Measurements from ENCODE around the gene HSPB8.
"Not testable (repeated sequence)": the region's sequence is repeated elsewhere in the genome, so short reads cannot be mapped to it uniquely, and the experiment has no call there.

The HSPB8 gene

DNA sequence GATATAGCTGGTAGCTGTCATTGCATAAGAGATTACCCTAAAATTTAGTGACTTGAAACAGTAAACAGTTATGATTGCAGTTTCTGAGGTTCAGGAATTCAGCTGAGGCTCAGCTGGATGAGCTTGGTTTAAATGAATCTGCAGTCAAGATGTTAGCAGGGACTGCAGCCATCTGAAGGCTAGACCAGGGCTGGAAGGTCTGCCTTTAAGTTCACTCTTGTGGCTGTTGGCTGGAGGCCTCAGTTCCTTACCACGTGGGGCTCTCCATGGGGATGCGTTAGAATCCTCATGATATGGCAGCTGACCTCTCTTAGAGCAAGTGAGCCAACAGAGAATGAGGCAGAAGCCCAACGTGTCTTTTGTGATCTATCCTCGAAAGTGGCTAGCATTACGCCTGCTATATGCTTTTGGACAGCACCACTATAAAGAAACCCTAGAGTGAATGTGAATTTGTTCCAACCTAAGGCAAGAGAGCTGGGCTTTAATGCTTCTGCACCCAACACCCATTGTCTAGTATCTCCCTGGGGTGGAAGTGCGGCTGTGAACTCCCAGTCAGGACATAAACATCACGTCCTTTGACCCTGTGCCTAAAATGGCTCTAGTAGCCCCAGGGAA is 26.0 kb downstream of the HSPB8 start:
- FAIRE-seq, result no peak

DNA sequence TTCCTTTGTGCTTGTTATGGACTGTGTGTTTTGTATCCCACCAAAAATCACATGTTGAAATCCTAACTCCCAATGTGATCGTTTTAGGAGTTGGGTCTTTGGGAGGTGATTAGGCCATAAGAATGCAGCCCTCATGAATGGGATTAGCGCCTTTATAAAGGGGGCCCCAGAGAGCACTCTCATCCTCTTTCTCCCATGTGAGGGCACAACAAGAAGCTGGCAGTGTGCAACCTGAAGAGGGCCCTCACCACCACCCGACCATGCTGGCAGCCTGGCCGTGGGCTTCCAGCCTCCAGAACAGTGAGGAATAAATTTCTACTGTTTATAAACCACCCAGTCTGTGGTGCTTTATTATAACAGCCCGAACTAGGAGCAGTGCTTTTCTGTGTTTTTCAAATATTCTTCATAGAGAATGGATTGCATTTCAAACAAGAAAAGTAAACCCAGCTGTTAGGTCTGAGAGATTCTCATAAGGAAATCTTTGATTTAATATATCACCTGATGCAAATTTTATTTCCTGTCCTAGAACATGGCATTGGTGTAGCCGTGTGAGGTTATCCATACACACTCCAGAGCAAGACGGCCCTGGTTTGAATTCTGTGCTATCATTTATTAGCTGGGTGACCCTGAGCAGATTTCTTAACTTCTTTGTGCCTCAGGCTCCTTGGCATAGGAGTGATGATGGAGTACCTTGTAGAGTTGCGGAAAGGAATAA is 27.8 kb downstream of the HSPB8 start:
- no peak for DNase-seq (ENCODE audit: insufficient read length, low spot score)
- no peak for FAIRE-seq

More for the DNA sequence above, 26.0 kb downstream of the HSPB8 start:
- no peak for DNase-seq (ENCODE audit: insufficient read length, low spot score)

- DNase-seq (ENCODE audit: insufficient read length, low spot score) (no peak), FAIRE-seq (no peak)
These were observed 28.4 kb downstream of the HSPB8 start for GRCh38 chr12:119207063-119207560.

GRCh38 chr12:119208626-119209061 is 29.9 kb downstream of the HSPB8 start:
- DNase-seq (ENCODE audit: insufficient read length, low spot score) (no peak), FAIRE-seq (no peak)

DNA sequence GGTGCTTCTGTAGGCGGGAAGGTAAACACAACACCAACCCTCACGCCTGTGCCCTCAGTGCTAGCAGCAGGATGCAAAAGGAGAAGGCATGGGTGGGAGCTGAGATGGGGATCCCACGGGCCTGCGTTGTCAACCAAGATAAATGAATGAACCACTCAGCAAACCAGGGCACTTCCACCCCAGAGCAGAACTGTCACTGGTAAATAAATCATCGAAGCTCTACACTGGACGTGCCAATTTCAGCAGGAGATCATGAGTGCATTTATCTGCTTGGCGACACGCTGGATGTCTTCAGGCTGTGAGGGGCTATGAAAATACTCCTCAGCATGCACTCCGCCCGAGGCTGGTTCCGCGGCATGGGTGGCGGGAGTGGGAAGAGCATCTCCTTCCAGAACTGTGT is 33.2 kb downstream of the HSPB8 start:
- FAIRE-seq, result no peak
- no peak for DNase-seq (ENCODE audit: insufficient read length, low spot score)

- DNase-seq (ENCODE audit: insufficient read length, low spot score), result no peak
- no peak for FAIRE-seq
These were observed 37.4 kb downstream of the HSPB8 start for GRCh38 chr12:119216084-119216483.

- FAIRE-seq; DNase-seq (ENCODE audit: insufficient read length, low spot score): not testable (repeated sequence)
These were observed 40.1 kb downstream of the HSPB8 start for GRCh38 chr12:119218875-119219274.

DNA sequence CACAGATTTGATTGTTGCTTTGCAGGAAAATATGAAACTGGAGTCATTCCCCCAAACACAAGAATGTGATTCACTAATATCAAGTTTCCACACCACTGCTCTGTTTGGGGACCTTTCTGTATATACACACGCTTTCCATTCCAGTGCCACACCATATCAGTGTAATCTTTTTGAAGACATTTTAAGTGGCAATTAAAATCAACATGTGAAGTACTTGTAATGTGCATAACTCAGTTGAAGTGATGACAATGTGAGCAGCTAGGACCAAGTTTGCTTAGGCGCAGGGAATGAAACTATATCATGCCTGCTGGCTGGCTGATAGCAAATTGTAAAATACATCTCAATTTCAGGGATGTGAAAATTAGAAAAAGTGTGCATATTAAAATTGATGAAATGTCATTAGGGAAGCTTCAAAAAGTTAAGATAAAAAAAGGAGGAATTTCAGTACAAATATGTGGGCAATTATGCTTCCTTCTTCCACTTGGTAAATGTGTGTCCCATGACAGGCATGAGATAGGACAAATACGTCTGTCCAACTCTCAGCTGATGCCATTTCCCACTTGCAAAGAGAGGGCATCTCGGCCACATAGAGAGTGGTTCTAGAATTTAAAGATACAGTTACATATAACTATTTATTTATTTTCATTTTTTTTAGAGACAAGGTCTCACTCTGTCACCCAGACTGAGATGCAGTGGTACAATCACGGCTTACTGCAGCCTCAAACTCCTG is 43.7 kb downstream of the HSPB8 start:
- no peak for DNase-seq (ENCODE audit: insufficient read length, low spot score)

GRCh38 chr12:119225454-119225853 is 46.7 kb downstream of the HSPB8 start:
- DNase-seq (ENCODE audit: insufficient read length, low spot score), result no peak
- FAIRE-seq, result no peak

More for the DNA sequence above, 43.7 kb downstream of the HSPB8 start:
- no peak for FAIRE-seq

DNA sequence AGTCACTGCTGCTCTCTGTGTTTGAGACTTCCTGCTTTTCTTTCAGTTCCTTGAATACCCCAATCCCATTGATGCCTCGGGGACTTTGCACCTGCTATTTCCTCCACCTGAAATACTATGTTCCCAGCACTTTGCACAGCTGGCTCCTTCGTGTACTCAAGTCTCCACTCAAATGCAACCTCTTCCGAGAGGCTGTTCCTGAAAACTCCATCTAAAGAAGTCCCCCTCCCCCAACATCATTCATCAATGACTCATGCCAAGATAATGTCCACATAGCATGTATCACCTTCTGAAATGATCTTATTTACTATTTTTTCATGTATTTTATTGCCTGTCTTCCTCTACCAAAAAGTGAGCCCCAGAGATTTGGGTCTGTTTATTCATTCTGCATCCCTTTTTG is 48.6 kb downstream of the HSPB8 start:
- FAIRE-seq, result no peak

GRCh38 chr12:119229205-119229604 is 50.5 kb downstream of the HSPB8 start:
- no peak for FAIRE-seq
- DNase-seq (ENCODE audit: insufficient read length, low spot score), result no peak

More for the DNA sequence above, 48.6 kb downstream of the HSPB8 start:
- DNase-seq (ENCODE audit: insufficient read length, low spot score), result no peak

GRCh38 chr12:119229837-119230236 is 51.1 kb downstream of the HSPB8 start:
- no peak for DNase-seq (ENCODE audit: insufficient read length, low spot score)
- FAIRE-seq, result no peak

- DNase-seq (ENCODE audit: insufficient read length, low spot score) (no peak), FAIRE-seq (no peak)
These were observed 52.1 kb downstream of the HSPB8 start for GRCh38 chr12:119230807-119231206.

DNA sequence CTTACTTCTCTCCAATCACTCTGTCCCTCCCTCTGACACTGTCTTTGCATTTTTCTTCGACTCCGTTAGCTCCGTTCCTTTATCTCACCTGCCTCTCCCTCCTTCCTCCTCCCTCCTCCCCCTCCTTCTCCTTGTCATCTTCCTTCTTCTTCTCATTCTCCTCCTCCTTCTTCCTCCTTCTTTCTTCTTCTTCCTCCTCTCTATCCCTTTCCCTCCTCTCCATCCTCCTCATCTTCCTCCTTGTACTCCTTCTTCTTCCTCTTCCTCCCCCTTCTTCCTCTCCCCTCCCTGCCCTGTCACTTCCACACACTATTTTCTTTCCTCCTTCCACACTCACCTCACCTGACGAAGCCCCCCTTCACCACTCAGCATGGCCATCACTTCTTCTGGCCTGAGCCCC is 53.0 kb downstream of the HSPB8 start:
- FAIRE-seq, result no peak

GRCh38 chr12:119235197-119235751 is 56.5 kb downstream of the HSPB8 start:
- FAIRE-seq (no peak), DNase-seq (ENCODE audit: insufficient read length, low spot score) (no peak)

More for the DNA sequence above, 53.0 kb downstream of the HSPB8 start:
- DNase-seq (ENCODE audit: insufficient read length, low spot score), result no peak

DNA sequence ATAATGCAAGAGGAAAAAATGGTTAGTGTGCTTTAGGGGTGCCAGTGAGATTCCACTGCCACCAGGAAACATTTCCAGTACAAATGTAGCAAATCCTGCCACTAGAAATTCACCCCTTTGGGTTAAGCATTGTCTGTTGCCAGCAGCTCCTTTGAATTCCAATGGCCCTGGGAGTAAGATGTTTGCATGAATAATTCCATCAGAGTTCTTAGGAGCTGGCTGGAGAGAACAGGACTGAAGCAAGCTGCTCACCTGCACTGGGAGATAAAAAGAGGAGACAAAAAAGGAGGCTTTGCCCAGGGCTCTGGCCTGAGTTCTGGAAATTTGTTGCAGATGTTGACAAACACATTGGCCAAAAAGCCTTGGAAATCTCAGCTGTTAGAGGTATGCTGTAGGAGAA is 57.6 kb downstream of the HSPB8 start:
- FAIRE-seq, result no peak

GRCh38 chr12:119239040-119239439 is 60.3 kb downstream of the HSPB8 start:
- FAIRE-seq, result no peak
- DNase-seq (ENCODE audit: insufficient read length, low spot score), result no peak

More for the DNA sequence above, 57.6 kb downstream of the HSPB8 start:
- no peak for DNase-seq (ENCODE audit: insufficient read length, low spot score)

GRCh38 chr12:119241049-119241448 is 62.3 kb downstream of the HSPB8 start:
- no peak for DNase-seq (ENCODE audit: insufficient read length, low spot score)
- FAIRE-seq, result no peak

DNA sequence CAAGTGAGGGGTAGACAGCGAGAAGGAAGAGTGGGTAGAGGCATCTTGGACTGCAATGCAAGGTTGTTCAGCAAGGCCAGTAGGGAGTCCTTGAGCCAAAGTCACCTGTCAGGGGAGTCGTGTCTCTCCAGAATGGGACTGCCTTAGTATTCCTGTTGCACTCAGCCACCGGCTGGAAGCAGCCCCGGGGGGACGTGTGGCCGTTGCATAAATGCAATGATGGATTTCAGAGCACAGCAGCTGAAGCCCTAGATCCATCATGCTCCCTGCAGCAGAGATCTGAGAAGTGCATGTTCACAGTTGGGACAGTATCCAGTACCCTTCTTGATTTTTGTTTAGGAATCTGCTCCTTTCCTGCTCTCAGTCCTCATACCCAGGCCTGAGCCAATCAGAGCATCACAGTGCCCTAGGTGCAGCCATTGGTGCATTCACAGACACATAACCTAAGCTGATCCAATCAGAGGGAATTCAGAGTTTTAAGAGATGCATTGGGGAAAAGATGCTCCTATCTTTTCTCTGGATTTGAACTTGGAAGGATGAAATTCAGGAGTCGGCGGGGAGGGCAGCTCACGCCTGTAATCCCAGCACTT is 62.9 kb downstream of the HSPB8 start:
- no peak for FAIRE-seq

More for the DNA sequence above, 62.9 kb downstream of the HSPB8 start:
- DNase-seq (ENCODE audit: insufficient read length, low spot score), result no peak
